CD14-positive monocyte (primary cell): ENCODE measurements around the gene HPGDS. TPM values are rescaled to one million over a fixed set of nuclear protein-coding genes. Genes with fewer than 3 reads are reported as not detected.

Source experiments
- DNase-seq, 3 donors: peaks; one replicate each; pipeline ENCODE4 v3.0.0-alpha.2; 2011 to 2022
- H2AFZ ChIP-seq: 2 replicates; pipeline ENCODE4 v1.6.0; 2012; ENCODE audit warnings: mild to moderate bottlenecking, low read depth, low read length, inconsistent platforms; ENCODE audit not compliant: insufficient read depth, poor library complexity, severe bottlenecking
- H3K27ac ChIP-seq, 2 donors: 1 replicate in 1 of 2; 2 replicates in 1 of 2; pipeline ENCODE4 v1.5.1; 2012 to 2013; ENCODE audit warnings: low read length in 2 of 2, control low read depth in 1 of 2, inconsistent platforms in 1 of 2, low read depth in 1 of 2, mild to moderate bottlenecking in 1 of 2
- H3K27me3 ChIP-seq, 2 donors: one replicate each; pipeline versions ENCODE4 v1.6.0 to v1.6.1; 2011 to 2013; ENCODE audit warnings: low read length in 2 of 2; ENCODE audit not compliant: control insufficient read depth in 2 of 2, insufficient read depth in 2 of 2
- H3K36me3 ChIP-seq, 2 donors: replicated peaks in 1 of 2; 1 replicate in 1 of 2; 2 replicates in 1 of 2; pipeline versions ENCODE4 v1.5.1 to v1.6.1; 2012 to 2013; ENCODE audit warnings: low read length in 2 of 2, control low read depth in 1 of 2, inconsistent platforms in 1 of 2, mild to moderate bottlenecking in 1 of 2; ENCODE audit not compliant: insufficient read depth in 2 of 2, control insufficient read depth in 1 of 2
- H3K4me1 ChIP-seq, 2 donors: 1 replicate in 1 of 2; 2 replicates in 1 of 2; pipeline versions ENCODE4 v1.5.1 to v1.6.1; 2012 to 2013; ENCODE audit warnings: low read length in 2 of 2, control low read depth in 1 of 2, inconsistent platforms in 1 of 2, mild to moderate bottlenecking in 1 of 2, moderate library complexity in 1 of 2; ENCODE audit not compliant: insufficient read depth in 2 of 2, control insufficient read depth in 1 of 2
- H3K4me2 ChIP-seq: replicated peaks from 2 replicates; pipeline ENCODE3; 2012; ENCODE audit warnings: low read length, moderate library complexity, mild to moderate bottlenecking; ENCODE audit not compliant: poor library complexity, severe bottlenecking; ENCODE audit errors: extremely low read depth
- H3K4me3 ChIP-seq, 3 experiments: fragments of 200-600 bp in 1 of 3; sonication (generic) in 1 of 3; replicated peaks in 1 of 3; 1 replicate in 2 of 3; 2 replicates in 1 of 3; pipeline ENCODE4 v1.5.1; 2011 to 2013; ENCODE audit warnings: low read length in 3 of 3, mild to moderate bottlenecking in 3 of 3, control low read depth in 2 of 3, low read depth in 2 of 3, inconsistent platforms in 1 of 3, moderate library complexity in 1 of 3
- H3K79me2 ChIP-seq: 2 replicates; pipeline ENCODE4 v1.6.0; 2012; ENCODE audit warnings: mild to moderate bottlenecking, control low read depth, inconsistent platforms, low read length, moderate library complexity; ENCODE audit not compliant: insufficient read depth
- H3K9ac ChIP-seq: 2 replicates; pipeline ENCODE4 v1.6.0; 2017; ENCODE audit warnings: low read length, mild to moderate bottlenecking; ENCODE audit not compliant: insufficient read depth, poor library complexity, severe bottlenecking
- H3K9me3 ChIP-seq, 2 donors: replicated peaks in 1 of 2; 1 replicate in 1 of 2; 2 replicates in 1 of 2; pipeline versions ENCODE4 v1.5.1 to v1.6.1; 2012 to 2013; ENCODE audit warnings: low read length in 2 of 2, control low read depth in 1 of 2; ENCODE audit not compliant: control insufficient read depth in 1 of 2, insufficient read depth in 1 of 2
- H4K20me1 ChIP-seq: 2 replicates; pipeline ENCODE4 v1.6.0; 2012; ENCODE audit warnings: mild to moderate bottlenecking, low read length, control low read depth, moderate library complexity; ENCODE audit not compliant: insufficient read depth
- H3K27ac Mint-ChIP-seq, 7 donors: one replicate each; pipeline ENCODE4 v1.8.0; 2020; ENCODE audit warnings: mild to moderate bottlenecking in 7 of 7, mixed read lengths in 7 of 7, moderate library complexity in 6 of 7, inconsistent platforms in 2 of 7
- H3K27me3 Mint-ChIP-seq, 3 donors: one replicate each; pipeline ENCODE4 v1.8.0; 2021 to 2022; ENCODE audit warnings: low read depth in 3 of 3, mild to moderate bottlenecking in 3 of 3, mixed read lengths in 3 of 3, moderate library complexity in 3 of 3, inconsistent platforms in 1 of 3
- H3K36me3 Mint-ChIP-seq, 2 donors: one replicate each; pipeline ENCODE4 v1.8.0; 2020; ENCODE audit warnings: mixed read lengths in 2 of 2, inconsistent platforms in 1 of 2, mild to moderate bottlenecking in 1 of 2
- H3K4me1 Mint-ChIP-seq: one replicate; pipeline ENCODE4 v1.8.0; 2020; ENCODE audit warnings: mild to moderate bottlenecking, mixed read lengths
- H3K4me3 Mint-ChIP-seq, 2 donors: one replicate each; pipeline ENCODE4 v1.8.0; 2020; ENCODE audit warnings: mild to moderate bottlenecking in 2 of 2, mixed read lengths in 2 of 2, moderate library complexity in 1 of 2
- H3K9me3 Mint-ChIP-seq, 7 donors: one replicate each; pipeline ENCODE4 v1.8.0; 2020 to 2022; ENCODE audit warnings: mixed read lengths in 7 of 7, mild to moderate bottlenecking in 6 of 7, moderate library complexity in 6 of 7, inconsistent platforms in 2 of 7
- WGBS: methylation state at CpG from one replicate; pipeline ENCODE4 v1.1.5; 2013; ENCODE audit warnings: missing lambda C conversion rate; ENCODE audit not compliant: insufficient coverage; 5-methylcytosine and 5-hydroxymethylcytosine counted together
- intact Hi-C, 2 donors: fragments of 100-400 bp; cut with micrococcal nuclease; formaldehyde crosslinking; loops; one replicate each; pipeline versions ENCODE4 v1.15.0 to v1.15.1; 2023
- polyA plus RNA-seq, 3 donors: library from polyadenylated mRNA; depleted of rRNA in 1 of 3; unstranded in 2 of 3; stranded (reverse) in 1 of 3; fragments of 300-500 nt in 2 of 3; fragments of >200 nt in 1 of 3; fragmentation: Illumina TruSeq in 2 of 3; gene quantifications; 1 replicate in 2 of 3; 2 replicates in 1 of 3; pipeline ENCODE4 v1.2.3, GENCODE V29; 2012 to 2021
- TF ChIP-seq, protein P1 (sequence below): fragments of 200-600 bp; IDR thresholded peaks from one replicate; pipeline ENCODE4 v1.8.0; 2022; ENCODE audit warnings: antibody characterized with exemption, mild to moderate bottlenecking

HPGDS gene
- polyA plus RNA-seq, 3 donors, result 0.05 to 0.30 TPM; not detected in 1

GRCh38 chr4:94348666-94349065, 6.0 kb upstream of the HPGDS start:
- WGBS, result 100% methylated on average over 1 of the region's 3 CpGs
- no peaks in the 10 kb centered on the region for H3K9me3 ChIP-seq
- H3K4me1 Mint-ChIP-seq, result peaks cover 37% of the 10 kb centered on the region
- no peaks in the 10 kb centered on the region for H4K20me1 ChIP-seq
- H3K27ac ChIP-seq, result no peak overlapping the region
- no peak overlapping the region for H3K9ac ChIP-seq
- no peak overlapping the region for H3K4me3 ChIP-seq
- no peaks in the 10 kb centered on the region for H3K36me3 ChIP-seq
- TF ChIP-seq, protein P1, sequence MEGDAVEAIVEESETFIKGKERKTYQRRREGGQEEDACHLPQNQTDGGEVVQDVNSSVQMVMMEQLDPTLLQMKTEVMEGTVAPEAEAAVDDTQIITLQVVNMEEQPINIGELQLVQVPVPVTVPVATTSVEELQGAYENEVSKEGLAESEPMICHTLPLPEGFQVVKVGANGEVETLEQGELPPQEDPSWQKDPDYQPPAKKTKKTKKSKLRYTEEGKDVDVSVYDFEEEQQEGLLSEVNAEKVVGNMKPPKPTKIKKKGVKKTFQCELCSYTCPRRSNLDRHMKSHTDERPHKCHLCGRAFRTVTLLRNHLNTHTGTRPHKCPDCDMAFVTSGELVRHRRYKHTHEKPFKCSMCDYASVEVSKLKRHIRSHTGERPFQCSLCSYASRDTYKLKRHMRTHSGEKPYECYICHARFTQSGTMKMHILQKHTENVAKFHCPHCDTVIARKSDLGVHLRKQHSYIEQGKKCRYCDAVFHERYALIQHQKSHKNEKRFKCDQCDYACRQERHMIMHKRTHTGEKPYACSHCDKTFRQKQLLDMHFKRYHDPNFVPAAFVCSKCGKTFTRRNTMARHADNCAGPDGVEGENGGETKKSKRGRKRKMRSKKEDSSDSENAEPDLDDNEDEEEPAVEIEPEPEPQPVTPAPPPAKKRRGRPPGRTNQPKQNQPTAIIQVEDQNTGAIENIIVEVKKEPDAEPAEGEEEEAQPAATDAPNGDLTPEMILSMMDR, result no peak
- H2AFZ ChIP-seq, result no peak overlapping the region
- peaks cover 36% of the 10 kb centered on the region in 2 donors for H3K4me1 ChIP-seq
- H3K9me3 Mint-ChIP-seq, result no peaks in the 10 kb centered on the region
- no peak overlapping the region for H3K27ac Mint-ChIP-seq
- no peak for DNase-seq
- H3K36me3 Mint-ChIP-seq, result no peaks in the 10 kb centered on the region
- intact Hi-C loops, result no loop called here
- no peak overlapping the region for H3K4me3 Mint-ChIP-seq
- no peak overlapping the region for H3K4me2 ChIP-seq
- peaks cover 0 to 2% (median 2%) of the 10 kb centered on the region in 3 donors for H3K27me3 Mint-ChIP-seq
- H3K79me2 ChIP-seq, result no peaks in the 10 kb centered on the region
- no peaks in the 10 kb centered on the region for H3K27me3 ChIP-seq

- Mint-ChIP-seq H3K27ac (peak overlapping the region in 3 of 7 donors; percentile 53 to 87 (median 82)), H3K9me3 (no peaks in the 10 kb centered on the region), H3K4me3 (no peak overlapping the region), H3K36me3 (no peaks in the 10 kb centered on the region), H3K27me3 (peaks cover 0 to 2% (median under 1%) of the 10 kb centered on the region in 3 donors), H3K4me1 (peaks cover 37% of the 10 kb centered on the region)
- Histone ChIP-seq H3K4me3 (no peak overlapping the region), H3K9me3 (no peaks in the 10 kb centered on the region), H3K27me3 (no peaks in the 10 kb centered on the region), H3K79me2 (no peaks in the 10 kb centered on the region), H3K36me3 (no peaks in the 10 kb centered on the region), H3K4me2 (no peak overlapping the region), H3K9ac (no peak overlapping the region), H3K4me1 (peaks cover 39 to 42% of the 10 kb centered on the region in 2 donors), H4K20me1 (no peaks in the 10 kb centered on the region), H3K27ac (peak overlapping the region in 1 of 2 donors; percentile 78), H2AFZ (no peak overlapping the region)
- intact Hi-C loops, result no loop called here
- no peak for DNase-seq
- TF ChIP-seq, protein P1, result no peak
These were observed 3.9 kb upstream of the HPGDS start for GRCh38 chr4:94346541-94346940.
